ENCODE results near the gene VEGFB.

GRCh38 chr11:64229090-64229743 is 5.2 kb upstream of the VEGFB start:
- TF ChIP-seq POLR2A (IDR thresholded peaks at IDR 0.05) (no peak), CTCF (IDR thresholded peaks at IDR 0.05) (no peak)
